Activated naive CD4-positive, alpha-beta T cell treated with Interleukin-2 at 50 U/mL for 16 hours (primary cell): Measurements from ENCODE around the gene PRG2.
"Not testable (repeated sequence)": the region's sequence is repeated elsewhere in the genome, so short reads cannot be mapped to it uniquely, and the experiment has no call there.

Experiments
- DNase-seq: peaks from one replicate; pipeline ENCODE4 v3.0.0-alpha.2; 2020

The PRG2 gene

GRCh38 chr11:57418131-57418530 is 27.7 kb upstream of the PRG2 start:
- no peak for DNase-seq

GRCh38 chr11:57417056-57417455 is 26.6 kb upstream of the PRG2 start:
- no peak for DNase-seq

- no peak for DNase-seq
Measured at GRCh38 chr11:57416436-57416835, 26.0 kb upstream of the PRG2 start.

GRCh38 chr11:57414612-57415212 is 24.3 kb upstream of the PRG2 start:
- DNase-seq: no peak

GRCh38 chr11:57413681-57414080 is 23.2 kb upstream of the PRG2 start:
- DNase-seq: no peak

GRCh38 chr11:57410287-57410686 is 19.8 kb upstream of the PRG2 start:
- no peak for DNase-seq

GRCh38 chr11:57409321-57410100 is 19.1 kb upstream of the PRG2 start:
- no peak for DNase-seq

- no peak for DNase-seq
Measured at GRCh38 chr11:57408771-57409170, 18.3 kb upstream of the PRG2 start.

- DNase-seq: no peak
Measured at GRCh38 chr11:57407941-57408475, 17.6 kb upstream of the PRG2 start.

- DNase-seq: no peak
Measured at GRCh38 chr11:57407010-57407920, 16.8 kb upstream of the PRG2 start.

GRCh38 chr11:57406337-57406904 is 16.0 kb upstream of the PRG2 start:
- DNase-seq: peak; percentile 53

- no peak for DNase-seq
Measured at GRCh38 chr11:57405271-57405860, 14.9 kb upstream of the PRG2 start.

GRCh38 chr11:57403802-57404147 is 13.3 kb upstream of the PRG2 start:
- DNase-seq: no peak

- not testable (repeated sequence) for DNase-seq
Measured at GRCh38 chr11:57403003-57403801, 12.8 kb upstream of the PRG2 start.

- no peak for DNase-seq
Measured at GRCh38 chr11:57402188-57403002, 11.9 kb upstream of the PRG2 start.

GRCh38 chr11:57399972-57400578 is 9.6 kb upstream of the PRG2 start:
- no peak for DNase-seq

- DNase-seq: no peak
Measured at GRCh38 chr11:57399221-57399620, 8.8 kb upstream of the PRG2 start.

- no peak for DNase-seq
Measured at GRCh38 chr11:57397394-57397990, 7.0 kb upstream of the PRG2 start.

GRCh38 chr11:57396744-57397143 is 6.3 kb upstream of the PRG2 start:
- DNase-seq: no peak
